Tracheal epithelial cell (primary cell): ENCODE data around the gene SCYGR2. TPM values are rescaled to one million over a fixed set of nuclear protein-coding genes. Genes with fewer than 3 reads are reported as not detected.

Experiments used
- total RNA-seq: library from RNA; depleted of rRNA; stranded (reverse); fragments of >200 nt; gene quantifications from 2 replicates; pipeline ENCODE4 v1.2.1, GENCODE V29; 2014

Gene SCYGR2
- total RNA-seq: not detected in 2 replicates

DNA sequence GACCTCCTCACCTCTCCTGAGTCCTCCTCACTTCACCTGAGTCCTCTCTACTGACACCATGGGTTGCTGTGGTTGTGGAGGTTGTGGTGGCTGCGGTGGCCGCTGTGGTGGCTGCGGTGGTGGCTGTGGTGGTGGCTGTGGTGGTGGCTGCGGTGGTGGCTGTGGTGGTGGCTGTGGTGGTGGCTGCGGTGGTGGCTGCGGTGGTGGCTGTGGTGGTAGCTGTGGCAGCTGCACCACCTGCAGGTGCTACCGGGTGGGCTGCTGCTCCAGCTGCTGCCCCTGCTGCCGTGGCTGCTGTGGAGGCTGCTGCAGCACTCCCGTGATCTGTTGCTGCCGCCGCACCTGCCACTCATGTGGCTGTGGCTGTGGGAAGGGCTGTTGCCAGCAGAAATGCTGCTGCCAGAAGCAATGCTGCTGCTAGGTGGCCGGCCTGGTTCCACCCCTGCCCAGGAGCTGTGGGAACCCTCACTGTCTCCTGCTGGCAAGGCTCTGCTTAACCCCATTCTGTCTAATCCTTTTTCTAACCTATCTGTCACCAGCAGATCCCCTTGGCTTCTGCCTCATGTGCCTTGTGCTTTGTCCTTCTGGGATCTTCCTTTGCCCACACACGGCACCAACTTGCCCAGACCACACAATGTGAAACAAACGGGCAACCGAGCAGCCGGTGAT lies at the start of gene SCYGR2:
Gene SCYGR2 (plus strand): TSS at position 59 of the 669 bp plus-strand sequence. CDS start 0 bp downstream, at position 59.

DNA sequence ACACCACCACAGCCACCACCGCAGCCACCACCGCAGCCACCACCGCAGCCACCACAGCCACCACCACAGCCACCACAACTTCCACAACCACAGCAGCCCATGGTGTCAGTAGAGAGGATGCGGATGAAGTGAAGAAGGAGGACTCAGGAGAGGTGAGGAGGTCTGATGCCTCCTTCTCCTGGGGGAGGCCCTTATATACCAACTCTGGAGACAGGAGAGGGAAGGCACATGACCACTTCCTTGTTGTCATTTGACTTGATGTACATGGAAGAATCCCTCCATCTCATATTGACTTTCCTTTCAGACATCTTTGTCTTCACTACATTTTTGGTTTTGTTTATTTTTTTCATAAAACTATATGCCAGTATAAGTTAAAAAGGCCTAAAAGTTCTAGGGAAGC lies 16.0 kb downstream of the SCYGR2 start, which contains the start of gene SCYGR3:
Gene SCYGR3 (minus strand): TSS at position 101 of the 400 bp plus-strand sequence. CDS start 0 bp downstream, at position 101.

GRCh38 chr2:227617316-227618230 lies 18.9 kb downstream of the SCYGR2 start, which contains the start of gene SCYGR4:
SCYGR4 (plus strand) TSS chr2:227617498; CDS start chr2:227617498, 0 bp downstream.

Other genes starting within 250 kb of the SCYGR2 start
- not detected in 2 replicates for gene TM4SF20, start 219.6 kb upstream of the SCYGR2 start, total RNA-seq
- not detected in 2 replicates for gene SCYGR1, start 210.9 kb upstream of the SCYGR2 start, total RNA-seq
- gene AGFG1, start 126.7 kb upstream of the SCYGR2 start, total RNA-seq: 66.1 and 98.8 TPM in 2 replicates
- not detected in 2 replicates for gene SCYGR3, start 15.9 kb downstream of the SCYGR2 start, total RNA-seq
- gene SCYGR4, start 18.6 kb downstream of the SCYGR2 start, total RNA-seq: not detected in 2 replicates
- not detected in 2 replicates for gene SCYGR5, start 67.9 kb downstream of the SCYGR2 start, total RNA-seq
- gene SLC19A3, start 119.1 kb downstream of the SCYGR2 start, total RNA-seq: 0.48 TPM in 1 of 2 replicates, not detected in the other
- not detected in 2 replicates for gene SCYGR6, start 125.9 kb downstream of the SCYGR2 start, total RNA-seq
- gene SCYGR7, start 129.4 kb downstream of the SCYGR2 start, total RNA-seq: not detected in 2 replicates
- gene SCYGR8, start 147.0 kb downstream of the SCYGR2 start, total RNA-seq: not detected in 2 replicates
- gene CCL20, start 214.9 kb downstream of the SCYGR2 start, total RNA-seq: 2.6 and 158 TPM in 2 replicates